ENCODE data around the gene PODXL2. TPM values are rescaled to one million over a fixed set of nuclear protein-coding genes. Genes with fewer than 3 reads are reported as not detected.

Gene PODXL2, protein sequence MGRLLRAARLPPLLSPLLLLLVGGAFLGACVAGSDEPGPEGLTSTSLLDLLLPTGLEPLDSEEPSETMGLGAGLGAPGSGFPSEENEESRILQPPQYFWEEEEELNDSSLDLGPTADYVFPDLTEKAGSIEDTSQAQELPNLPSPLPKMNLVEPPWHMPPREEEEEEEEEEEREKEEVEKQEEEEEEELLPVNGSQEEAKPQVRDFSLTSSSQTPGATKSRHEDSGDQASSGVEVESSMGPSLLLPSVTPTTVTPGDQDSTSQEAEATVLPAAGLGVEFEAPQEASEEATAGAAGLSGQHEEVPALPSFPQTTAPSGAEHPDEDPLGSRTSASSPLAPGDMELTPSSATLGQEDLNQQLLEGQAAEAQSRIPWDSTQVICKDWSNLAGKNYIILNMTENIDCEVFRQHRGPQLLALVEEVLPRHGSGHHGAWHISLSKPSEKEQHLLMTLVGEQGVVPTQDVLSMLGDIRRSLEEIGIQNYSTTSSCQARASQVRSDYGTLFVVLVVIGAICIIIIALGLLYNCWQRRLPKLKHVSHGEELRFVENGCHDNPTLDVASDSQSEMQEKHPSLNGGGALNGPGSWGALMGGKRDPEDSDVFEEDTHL
- 1 to 10 TPM; 2.1 to 5.5 (median 4.4) TPM for total RNA-seq

DNA sequence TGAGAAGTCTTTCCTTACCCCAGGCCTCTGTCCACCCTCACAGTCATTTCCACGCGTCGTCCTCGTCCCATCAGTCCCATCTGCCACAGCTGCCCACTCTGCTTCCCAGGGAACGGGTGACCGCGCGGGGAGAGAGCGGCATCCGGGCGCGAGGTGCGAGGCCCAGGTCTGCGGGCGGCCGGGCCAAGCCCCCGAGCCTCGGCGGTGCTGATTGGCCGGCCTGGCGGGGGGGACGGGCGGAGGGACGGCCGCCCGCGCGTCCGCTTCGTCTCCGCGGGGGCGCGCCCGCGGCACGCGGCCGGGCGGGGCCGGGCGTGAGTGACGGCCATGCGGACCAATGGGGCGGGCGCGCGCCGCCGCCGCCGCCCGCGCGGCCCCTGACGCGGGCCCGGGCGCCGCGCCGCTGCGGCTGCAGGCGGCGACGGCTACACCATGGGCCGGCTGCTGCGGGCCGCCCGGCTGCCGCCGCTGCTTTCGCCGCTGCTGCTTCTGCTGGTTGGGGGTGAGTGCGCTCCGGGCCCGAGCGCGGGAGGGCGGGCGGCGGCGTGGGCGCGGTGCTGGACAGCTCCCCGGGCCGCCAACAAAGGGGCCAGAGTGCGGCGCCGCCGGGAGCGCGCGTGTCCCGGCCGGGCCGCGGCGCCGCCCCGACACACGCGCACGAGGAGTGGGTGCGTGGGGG lies at the start of gene PODXL2:
PODXL2 (plus strand) TSS at position 398 of the 679 bp plus-strand sequence; CDS start at position 433, 35 bp downstream.
- peaks cover 0 to 48% (median 0%) of the 10 kb centered on the region in 4 donors for H3K27me3 ChIP-seq
- H3K27ac ChIP-seq: no peak within 1 kb of the TSS
- no peak for DNase-seq
- TF ChIP-seq, protein P1, sequence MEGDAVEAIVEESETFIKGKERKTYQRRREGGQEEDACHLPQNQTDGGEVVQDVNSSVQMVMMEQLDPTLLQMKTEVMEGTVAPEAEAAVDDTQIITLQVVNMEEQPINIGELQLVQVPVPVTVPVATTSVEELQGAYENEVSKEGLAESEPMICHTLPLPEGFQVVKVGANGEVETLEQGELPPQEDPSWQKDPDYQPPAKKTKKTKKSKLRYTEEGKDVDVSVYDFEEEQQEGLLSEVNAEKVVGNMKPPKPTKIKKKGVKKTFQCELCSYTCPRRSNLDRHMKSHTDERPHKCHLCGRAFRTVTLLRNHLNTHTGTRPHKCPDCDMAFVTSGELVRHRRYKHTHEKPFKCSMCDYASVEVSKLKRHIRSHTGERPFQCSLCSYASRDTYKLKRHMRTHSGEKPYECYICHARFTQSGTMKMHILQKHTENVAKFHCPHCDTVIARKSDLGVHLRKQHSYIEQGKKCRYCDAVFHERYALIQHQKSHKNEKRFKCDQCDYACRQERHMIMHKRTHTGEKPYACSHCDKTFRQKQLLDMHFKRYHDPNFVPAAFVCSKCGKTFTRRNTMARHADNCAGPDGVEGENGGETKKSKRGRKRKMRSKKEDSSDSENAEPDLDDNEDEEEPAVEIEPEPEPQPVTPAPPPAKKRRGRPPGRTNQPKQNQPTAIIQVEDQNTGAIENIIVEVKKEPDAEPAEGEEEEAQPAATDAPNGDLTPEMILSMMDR (IDR thresholded peaks at IDR 0.05): no peak
- TF ChIP-seq POLR2A (IDR thresholded peaks at IDR 0.05): no peak
- H3K9me3 ChIP-seq: no peaks in the 10 kb centered on the region
- H3K4me3 ChIP-seq: peak within 1 kb of the TSS; percentile 34 to 73 (median 48)
- peaks cover 11 to 14% (median 13%) of the 10 kb centered on the region in 3 donors for H3K4me1 ChIP-seq
- no peaks in the 10 kb centered on the region for H3K36me3 ChIP-seq
- intact Hi-C loops (cut with DNase I): no loop called here
- WGBS, 2 donors: 53 to 73% methylated on average over 4 to 5 of the region's 105 CpGs

DNA sequence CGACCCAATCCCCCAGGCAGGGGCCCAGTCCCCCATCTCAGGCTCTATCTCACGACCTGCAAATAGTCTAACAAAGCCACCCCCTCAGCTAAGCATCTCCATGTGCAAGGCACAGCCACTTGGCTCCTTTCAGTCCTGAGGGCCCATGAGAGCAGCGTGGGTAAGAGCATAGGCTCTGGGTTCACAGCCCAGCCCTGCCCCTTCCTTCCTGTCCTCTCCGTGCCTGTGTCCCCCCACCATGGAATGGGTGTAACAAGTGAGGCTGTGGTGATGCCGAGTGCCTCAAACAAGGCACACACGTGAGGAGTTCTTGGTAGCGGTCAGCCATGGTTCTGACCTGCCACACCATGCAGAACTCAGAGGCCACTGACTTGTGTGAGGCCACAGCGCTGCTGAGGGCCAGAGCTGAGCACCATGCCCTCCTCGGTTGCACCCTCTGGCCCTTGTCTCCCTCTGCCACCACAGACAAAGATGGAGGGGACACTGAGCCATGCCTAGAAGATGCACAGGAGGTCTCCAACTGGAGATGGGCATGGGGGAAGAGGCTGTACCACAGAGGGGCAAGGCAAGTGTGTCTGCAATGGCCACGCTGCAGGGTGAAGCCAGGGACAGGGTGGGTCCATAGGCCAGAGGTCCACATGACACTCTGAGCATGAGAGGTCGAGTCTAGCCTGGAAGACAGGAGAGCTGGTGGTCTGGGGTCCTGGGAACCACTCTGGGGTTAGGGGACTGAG lies 48.5 kb upstream of the PODXL2 start:
- Histone ChIP-seq H3K4me3 (no peak overlapping the region), H3K4me1 (peaks cover 0 to 26% (median 4%) of the 10 kb centered on the region in 3 donors), H3K27me3 (no peaks in the 10 kb centered on the region), H3K9me3 (no peaks in the 10 kb centered on the region), H3K27ac (no peak overlapping the region), H3K36me3 (peaks cover 0 to 55% (median 7%) of the 10 kb centered on the region in 3 donors)
- WGBS, 2 donors: 92 to 100% methylated on average over 2 to 10 of the region's 11 CpGs
- TF ChIP-seq POLR2A (IDR thresholded peaks at IDR 0.05): no peak
- TF ChIP-seq, protein P1 (IDR thresholded peaks at IDR 0.05): no peak
- no peak for DNase-seq
- intact Hi-C loops (cut with DNase I): no loop called here

DNA sequence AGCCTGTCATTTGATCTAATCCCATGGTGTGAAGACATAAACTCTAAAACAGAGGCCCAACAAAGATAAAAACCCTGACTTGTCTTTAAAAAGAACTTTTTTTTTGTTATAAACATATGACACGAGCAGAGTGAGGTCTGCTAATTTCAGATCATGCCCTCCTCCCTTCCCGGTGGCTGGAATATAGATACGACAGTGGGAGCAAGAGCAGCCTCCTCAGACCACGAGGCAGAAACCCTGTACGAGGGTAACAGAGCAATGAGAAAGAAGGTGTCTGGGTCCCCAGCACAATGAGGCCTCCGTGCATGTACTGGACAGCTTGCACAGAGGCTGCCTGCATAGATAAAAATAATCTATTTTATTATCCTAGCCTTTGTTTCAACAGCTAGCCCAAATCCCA lies 44.3 kb upstream of the PODXL2 start:
- Histone ChIP-seq H3K27me3 (no peaks in the 10 kb centered on the region), H3K27ac (no peak overlapping the region), H3K36me3 (peaks cover 0 to 17% (median 0%) of the 10 kb centered on the region in 3 donors), H3K9me3 (no peaks in the 10 kb centered on the region), H3K4me1 (peaks cover 22 to 67% (median 29%) of the 10 kb centered on the region in 3 donors), H3K4me3 (no peak overlapping the region)
- TF ChIP-seq, protein P1 (IDR thresholded peaks at IDR 0.05): no peak
- no peak for TF ChIP-seq POLR2A (IDR thresholded peaks at IDR 0.05)
- 85 to 90% methylated on average over 6 of the region's 6 CpGs for WGBS, 2 donors
- DNase-seq: no peak
- intact Hi-C loops (cut with DNase I): no loop called here

DNA sequence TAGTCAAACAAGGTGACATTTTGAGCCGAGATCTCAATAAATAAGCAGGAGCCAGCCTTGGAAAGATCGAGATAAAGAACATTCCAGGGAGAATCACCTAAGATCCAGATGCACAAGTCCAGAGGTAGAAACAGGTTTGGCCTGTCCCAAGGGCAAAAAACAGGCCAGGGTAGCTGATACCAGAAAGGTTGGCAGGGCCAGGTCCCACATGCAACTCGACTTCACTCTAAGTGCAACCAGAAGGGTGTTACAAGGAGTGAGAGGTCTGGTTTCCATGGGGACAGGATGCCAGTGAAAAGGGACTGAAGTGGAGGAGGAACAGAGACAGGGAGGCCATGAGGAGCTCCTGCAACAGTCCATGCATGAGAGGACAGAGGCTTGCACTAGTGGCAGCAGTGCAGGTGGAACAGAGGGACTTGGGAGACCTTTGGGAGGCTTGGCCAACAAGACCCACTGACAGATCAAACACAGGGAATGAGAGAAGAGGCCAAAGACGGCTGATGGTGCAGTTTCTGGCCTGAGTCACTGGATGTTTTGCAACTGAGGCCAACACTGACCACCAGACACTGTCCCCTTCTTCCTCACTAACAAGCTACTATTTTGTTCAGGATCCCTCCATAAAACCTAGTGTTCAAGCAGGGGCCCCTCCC lies 43.7 kb upstream of the PODXL2 start:
- Histone ChIP-seq H3K9me3 (no peaks in the 10 kb centered on the region), H3K4me3 (no peak overlapping the region), H3K27ac (no peak overlapping the region), H3K4me1 (peaks cover 22 to 66% (median 29%) of the 10 kb centered on the region in 3 donors), H3K36me3 (peaks cover 0 to 12% (median 0%) of the 10 kb centered on the region in 3 donors), H3K27me3 (no peaks in the 10 kb centered on the region)
- no peak for DNase-seq
- intact Hi-C loops (cut with DNase I): no loop called here
- 42 to 66% methylated on average over 4 of the region's 4 CpGs for WGBS, 2 donors
- no peak for TF ChIP-seq POLR2A (IDR thresholded peaks at IDR 0.05)
- TF ChIP-seq, protein P1 (IDR thresholded peaks at IDR 0.05): no peak
